NCI-H82 treated with DMSO at 0.1 percent for 48 hours (cell line): ENCODE results near the gene TSSK3.
A peak's percentile ranks its signal among the peaks of the same experiment; 100 is the strongest.

Experiments used
- DNase-seq: peaks from one replicate; lab custom pipeline; 2025; ENCODE audit not compliant: unreplicated experiment; lab: John Stamatoyannopoulos, UW

The TSSK3 gene

GRCh38 chr1:32361308-32361673, 1.0 kb upstream of the TSSK3 start:
- DNase-seq: no peak

DNA sequence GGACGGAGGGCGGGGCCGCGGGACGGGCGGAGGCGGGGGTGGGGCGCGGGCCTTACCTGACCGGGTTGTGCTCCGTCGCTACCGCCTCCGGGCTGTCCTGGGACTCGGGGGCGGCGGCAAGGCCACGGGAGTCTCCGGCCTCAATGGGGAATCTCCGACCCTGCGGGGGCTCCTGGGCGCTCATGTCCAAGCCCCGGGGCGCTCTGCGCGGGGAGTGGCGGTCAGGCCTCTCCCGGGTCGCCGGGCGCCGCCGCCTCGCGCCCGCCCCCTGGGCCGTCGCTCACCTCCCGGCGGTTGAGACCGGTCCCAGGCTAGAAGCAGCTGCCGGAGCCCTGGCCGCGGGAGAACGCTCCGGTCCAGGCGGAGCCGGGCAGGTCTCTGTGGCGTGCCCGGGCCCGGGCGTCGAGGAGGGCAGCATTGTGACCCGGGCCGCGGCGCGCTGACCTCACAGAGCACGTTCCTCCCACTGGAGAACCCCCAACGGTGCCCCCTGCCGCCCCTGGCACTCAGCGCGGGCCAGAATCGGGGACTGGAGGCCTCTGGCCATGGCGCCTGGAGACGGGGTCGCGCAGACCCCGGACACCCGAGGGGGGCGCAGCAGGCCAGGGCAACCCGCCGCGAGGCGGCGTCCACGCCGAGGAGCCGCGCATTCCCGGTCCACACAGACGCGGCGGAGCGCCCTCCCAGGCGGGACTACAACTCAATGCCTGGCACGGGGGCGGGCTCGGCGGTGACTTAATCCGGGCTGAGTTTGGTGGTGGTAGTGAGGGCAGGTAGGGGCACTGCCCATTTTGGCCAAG, 465 bp upstream of the TSSK3 start:
- DNase-seq: no peak

GRCh38 chr1:32363713-32364112, 1.4 kb downstream of the TSSK3 start:
- no peak for DNase-seq

DNA sequence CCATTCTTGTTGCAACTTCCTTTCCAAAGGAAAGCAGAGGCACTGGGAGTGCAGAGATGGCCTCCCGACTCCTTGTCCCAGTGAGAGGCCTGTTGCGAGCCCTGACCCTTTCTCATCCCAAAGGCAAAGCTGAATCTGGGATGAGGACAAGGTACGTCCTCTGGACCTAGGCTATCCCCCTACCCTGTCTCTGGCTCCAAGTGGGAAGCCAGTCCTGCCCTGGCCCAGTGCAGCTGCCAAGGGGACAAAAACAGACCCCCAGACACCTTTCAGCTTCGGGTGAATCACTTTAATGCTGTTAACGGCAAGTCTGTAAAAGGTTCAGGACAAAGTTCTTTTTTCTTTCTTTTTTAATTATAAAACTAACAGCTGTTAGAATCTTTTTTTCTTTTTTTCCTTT, 2.5 kb downstream of the TSSK3 start:
- no peak for DNase-seq

DNA sequence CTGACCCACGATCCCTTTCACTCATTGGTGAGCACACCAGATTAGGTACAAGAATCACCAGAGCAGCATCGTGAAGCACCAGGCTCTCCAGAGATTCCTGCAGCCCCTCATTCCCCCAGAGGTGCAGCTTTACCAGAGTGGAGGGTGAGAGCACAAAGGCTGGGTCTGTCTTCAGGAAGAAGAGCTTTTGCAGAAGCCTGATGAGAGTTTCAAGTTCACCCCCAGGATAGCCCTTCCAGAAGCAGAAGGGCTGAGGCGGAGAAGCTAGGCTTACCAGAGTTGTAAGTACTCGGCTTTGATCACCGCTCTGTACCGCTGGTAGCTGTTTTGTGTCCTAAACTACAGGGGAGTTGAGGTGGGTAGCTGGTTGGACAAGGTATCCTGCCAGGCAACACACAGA, 3.1 kb downstream of the TSSK3 start:
- DNase-seq: no peak

DNA sequence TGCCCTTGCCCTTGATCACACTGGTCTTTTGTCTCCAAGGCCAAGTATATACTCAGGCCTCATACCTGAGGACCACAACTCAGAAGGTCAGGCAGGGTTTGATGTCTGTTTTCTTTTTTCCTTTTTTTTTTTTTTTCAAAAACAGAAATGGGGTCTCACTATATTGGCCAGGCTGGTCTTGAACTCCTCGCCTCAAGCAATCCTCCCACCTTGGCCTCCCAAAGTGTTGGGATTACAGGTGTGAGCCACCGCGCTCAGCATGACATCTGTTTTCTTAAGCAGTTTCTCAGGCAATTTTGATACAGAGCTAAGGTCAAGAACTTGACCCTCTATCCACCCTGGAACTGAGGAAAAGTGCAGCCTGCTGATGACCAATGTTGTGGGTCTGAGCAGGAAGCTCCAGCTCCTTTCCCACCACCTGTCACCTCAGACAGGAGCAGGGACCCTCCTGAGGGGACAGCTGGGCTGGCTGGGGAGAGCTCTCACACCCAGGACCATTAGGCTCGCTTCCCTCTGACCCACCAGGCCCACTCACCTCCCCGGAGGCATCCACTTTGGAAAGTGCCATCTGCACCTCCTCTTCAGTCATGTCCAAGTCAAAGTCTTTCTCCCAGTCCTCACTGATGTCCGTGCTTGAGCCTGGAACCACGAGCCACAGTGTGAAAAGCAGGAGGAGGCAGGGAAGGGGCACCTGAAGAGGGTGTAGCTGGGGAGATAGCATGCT, 5.7 kb downstream of the TSSK3 start:
- DNase-seq: no peak

DNA sequence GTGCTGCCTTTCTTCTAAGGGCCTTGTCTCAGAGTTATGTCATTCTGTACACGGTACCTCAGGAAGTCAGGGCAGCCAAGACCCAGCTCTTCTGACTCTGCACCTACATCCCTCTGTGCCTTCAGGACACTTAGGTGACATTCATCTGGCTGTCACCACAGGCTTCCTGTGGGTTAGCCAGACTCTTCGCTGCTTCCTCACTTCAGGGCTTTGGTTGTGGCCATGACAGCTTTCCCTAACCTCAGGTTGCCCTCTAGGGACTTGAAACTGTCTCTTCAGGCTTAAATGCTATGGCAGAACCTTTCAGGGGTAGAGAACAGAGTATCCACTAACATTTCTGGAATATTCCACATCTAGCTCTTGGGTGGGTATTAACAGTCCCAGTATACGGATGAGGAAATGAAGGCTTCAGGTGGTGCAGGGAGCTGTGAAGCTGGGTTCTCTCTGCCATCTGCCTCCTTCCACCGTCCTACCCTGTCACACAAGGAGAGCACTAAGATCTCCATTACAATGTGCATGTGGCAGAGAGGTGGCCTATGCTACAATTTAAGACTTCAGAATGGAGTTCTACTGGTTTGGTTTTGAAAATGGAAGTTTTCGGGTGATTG, 9.9 kb downstream of the TSSK3 start:
- DNase-seq: no peak

DNA sequence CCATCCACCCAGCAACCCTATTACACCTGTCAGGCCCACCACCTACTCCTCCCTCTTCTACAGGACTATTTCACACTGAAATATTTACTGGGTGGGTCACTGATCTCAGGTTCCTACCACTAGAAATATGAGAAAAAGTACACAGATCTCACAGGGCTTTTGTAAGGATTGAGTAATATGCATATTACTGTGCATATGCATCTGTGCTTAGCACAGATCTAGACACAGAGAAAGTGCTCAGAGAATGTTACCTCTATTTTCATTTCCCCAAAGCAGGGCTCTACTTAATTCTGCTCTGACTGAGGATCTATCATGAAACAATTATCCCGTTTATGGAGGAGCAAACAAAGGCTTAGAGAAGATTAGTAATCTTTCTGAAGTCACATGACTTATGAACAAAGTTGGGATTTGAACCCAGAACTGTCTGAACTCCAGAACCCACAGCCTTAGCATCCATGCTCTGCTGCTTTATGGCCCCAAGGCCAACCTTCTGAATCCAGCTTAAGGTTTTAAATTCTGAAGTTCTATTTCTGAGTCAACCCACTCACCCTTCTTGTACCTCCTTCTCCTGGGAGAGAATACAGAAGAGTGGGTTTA, 11.8 kb downstream of the TSSK3 start:
- no peak for DNase-seq

- DNase-seq: no peak
Measured at GRCh38 chr1:32376199-32376598, 13.9 kb downstream of the TSSK3 start.

DNA sequence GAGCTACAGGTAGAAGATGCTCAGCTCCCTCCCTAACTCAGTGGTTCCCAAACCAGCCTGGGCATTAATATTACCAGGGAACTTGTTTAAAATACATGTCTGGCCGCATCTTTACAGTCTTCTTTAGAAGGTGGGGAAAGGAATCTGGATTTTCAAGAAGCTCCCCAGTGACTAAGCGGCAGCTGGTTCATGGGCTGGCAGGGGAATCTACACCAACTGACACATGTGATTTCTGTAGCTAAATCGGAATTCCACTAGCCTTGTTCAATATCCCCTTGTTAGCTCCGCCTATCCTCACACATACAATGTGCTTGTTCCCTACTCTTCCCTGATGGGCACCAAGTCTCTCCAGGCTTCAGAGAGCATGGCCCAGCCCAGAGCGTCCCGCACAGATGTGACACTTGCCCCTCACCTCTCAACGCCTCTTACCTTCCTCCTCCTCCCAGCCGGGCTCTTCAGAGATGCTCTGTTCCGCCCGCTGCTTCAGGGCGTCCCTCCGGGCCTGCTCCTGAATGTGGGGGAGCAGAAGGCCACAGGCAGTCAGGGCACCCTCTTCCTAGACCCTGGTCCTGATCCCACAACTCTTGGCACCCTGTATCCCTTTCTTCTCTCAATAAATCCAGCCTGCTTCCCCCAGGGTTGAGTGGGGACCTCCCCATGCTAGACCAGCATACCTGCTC, 15.3 kb downstream of the TSSK3 start:
- no peak for DNase-seq

- no peak for DNase-seq
Measured at GRCh38 chr1:32380057-32380456, 17.7 kb downstream of the TSSK3 start.

GRCh38 chr1:32386676-32387392, 24.5 kb downstream of the TSSK3 start:
- DNase-seq: no peak

GRCh38 chr1:32388641-32389040, 26.3 kb downstream of the TSSK3 start:
- no peak for DNase-seq

DNA sequence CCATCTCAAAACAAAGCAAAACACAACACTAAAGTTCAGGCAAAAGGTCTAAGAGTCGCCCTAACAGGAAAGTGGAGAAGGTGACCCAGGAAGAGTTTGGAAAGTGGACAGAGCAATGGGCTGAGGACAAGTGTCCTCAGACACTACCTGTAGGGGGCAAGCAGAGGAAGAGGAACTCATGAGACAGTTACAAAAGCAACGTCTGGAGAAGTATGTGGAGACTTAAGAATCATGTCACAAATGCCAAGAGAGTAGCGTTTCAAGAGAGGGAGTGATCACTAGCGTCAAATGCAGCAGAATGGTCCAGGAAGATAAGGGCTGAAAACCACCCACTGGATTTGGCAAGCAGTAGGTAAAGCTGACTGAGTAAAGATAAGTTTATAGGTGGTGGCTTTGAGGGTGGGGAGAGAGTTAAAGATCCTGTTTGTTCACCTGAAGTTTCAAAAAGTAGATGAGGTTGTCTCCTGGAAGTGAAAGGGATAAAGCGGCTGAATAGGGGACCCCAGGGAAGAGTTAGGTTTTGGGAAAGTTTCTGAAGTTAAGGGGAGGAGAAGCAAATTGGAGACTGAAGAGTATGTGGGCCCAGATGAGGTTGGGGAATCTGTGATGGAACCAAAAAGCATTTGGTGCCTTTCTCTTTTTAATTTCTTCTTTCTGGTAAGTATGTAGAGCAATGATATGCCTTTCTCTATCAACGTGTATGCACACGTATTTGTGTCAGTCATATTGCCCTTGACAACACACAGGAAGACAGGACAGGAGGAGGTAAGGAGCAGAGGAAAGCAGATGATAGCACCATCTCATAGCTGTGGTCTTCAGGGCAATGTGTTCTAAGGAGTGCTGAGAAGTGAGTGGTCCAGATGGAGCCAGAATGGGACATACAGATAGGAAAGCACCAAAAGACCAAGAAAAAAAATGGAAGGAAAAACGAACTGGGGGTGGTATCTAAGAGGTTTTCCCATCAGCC, 28.8 kb downstream of the TSSK3 start:
- DNase-seq: no peak

DNA sequence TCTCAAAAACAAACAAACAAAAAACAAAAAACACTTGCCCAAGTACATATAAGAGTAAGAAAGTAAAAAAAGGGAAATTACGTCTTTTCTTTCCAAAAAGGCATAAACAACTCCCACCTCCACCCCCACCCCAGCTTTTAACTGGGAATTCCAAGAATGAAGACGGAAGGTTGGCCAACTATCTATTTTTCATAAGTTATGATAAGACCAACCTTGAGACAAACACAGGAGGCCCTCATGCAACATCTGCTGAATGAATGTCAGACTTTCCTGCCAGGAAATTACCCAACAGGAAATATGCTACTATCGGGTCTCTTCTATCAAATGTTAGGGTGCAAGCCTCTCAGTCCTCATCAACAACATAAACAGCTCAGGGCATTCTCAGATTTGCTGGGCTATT, 30.0 kb downstream of the TSSK3 start:
- no peak for DNase-seq

GRCh38 chr1:32393136-32393535, 30.8 kb downstream of the TSSK3 start:
- no peak for DNase-seq

DNA sequence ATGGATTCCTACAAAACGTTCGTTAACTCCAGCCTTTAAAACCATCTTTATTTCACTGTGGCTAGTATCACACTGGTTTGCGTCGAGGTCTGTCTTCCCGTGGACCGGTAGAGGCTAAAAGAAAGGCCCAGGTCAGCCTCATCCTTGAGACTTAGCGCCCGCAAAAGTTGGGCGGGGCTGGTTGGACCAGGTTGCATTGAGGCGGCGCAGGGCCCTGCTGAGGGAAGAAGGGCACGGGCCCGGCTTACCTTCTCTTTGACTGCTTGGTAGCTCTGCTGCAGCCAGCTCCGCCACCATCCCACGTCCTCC, 31.4 kb downstream of the TSSK3 start:
- DNase-seq: no peak

GRCh38 chr1:32394141-32394889, 32.0 kb downstream of the TSSK3 start, which contains the start of gene BSDC1:
BSDC1 (minus strand) TSS chr1:32394441; CDS start chr1:32394414, 27 bp downstream.
- DNase-seq: peak; percentile 99

DNA sequence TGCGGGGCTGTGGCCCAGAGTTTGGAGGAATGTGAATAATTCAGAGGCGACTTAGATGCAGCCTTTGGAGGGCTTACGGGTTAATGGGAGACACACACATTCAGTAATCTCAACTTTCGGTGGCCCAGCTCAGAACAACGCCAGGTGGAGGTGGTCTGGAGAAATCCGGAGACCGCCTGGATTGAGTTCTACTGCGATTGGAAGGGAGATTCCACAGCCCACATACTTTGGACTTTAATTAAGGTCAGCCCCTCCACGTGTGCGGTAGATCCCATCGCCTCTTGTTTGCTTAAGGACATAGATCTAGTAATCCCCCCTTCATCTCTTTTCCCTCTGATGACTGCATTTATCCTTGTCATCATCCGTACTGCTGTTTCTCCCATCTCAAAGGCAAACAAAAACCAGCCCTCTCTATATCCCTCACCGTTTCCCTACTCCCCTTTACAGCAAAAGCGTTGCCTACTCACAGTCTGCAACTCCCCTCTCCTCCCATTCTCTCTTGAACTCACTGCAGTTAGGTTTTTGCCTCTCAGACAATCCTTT, 32.6 kb downstream of the TSSK3 start:
- DNase-seq: peak; percentile 71
